C4-2B (cell line): ENCODE measurements around the gene PCDHGB2.
A peak's percentile ranks its signal among the peaks of the same experiment; 100 is the strongest.
"Not testable (repeated sequence)": the region's sequence is repeated elsewhere in the genome, so short reads cannot be mapped to it uniquely, and the experiment has no call there.

Source experiments
- H3K27ac ChIP-seq: fragments of 450-650 bp; 2 replicates; pipeline ENCODE4 v1.5.1; 2017
- ZFX ChIP-seq: fragments of 450-650 bp; IDR thresholded peaks from 2 replicates; pipeline ENCODE4 v1.6.1; 2017
- TF ChIP-seq, protein P1 (sequence below): fragments of 450-650 bp; conservative IDR thresholded peaks from 2 replicates; pipeline ENCODE4 v1.5.1; 2017; ENCODE audit warnings: mild to moderate bottlenecking

The PCDHGB2 gene

DNA sequence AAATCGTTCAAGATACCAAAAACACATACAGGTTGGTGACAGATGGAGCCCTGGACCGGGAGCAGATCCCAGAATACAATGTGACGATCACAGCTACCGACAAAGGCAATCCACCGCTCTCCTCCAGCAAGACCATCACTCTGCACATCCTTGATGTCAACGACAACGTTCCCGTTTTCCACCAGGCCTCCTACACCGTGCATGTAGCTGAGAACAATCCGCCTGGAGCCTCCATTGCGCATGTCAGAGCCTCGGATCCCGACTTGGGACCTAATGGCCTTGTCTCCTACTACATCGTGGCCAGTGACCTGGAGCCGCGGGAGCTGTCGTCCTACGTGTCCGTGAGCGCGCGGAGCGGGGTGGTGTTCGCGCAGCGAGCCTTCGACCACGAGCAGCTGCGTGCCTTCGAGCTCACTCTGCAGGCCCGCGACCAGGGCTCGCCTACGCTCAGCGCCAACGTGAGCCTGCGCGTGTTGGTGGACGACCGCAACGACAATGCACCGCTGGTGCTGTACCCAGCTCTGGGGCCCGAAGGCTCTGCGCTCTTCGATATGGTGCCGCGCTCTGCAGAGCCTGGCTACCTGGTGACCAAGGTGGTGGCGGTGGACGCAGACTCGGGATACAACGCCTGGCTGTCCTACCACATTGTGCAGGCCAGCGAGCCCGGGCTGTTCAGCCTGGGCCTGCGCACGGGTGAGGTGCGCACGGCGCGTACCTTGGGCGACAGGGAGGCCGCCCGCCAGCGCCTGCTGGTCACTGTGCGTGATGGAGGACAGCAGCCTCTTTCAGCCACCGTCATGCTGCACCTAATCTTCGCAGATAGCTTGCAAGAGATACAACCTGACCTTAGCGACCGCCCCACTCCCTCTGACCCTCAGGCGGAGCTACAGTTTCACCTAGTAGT is 12.0 kb downstream of the PCDHGB2 start:
- no peak overlapping the region for H3K27ac ChIP-seq
- TF ChIP-seq, protein P1, sequence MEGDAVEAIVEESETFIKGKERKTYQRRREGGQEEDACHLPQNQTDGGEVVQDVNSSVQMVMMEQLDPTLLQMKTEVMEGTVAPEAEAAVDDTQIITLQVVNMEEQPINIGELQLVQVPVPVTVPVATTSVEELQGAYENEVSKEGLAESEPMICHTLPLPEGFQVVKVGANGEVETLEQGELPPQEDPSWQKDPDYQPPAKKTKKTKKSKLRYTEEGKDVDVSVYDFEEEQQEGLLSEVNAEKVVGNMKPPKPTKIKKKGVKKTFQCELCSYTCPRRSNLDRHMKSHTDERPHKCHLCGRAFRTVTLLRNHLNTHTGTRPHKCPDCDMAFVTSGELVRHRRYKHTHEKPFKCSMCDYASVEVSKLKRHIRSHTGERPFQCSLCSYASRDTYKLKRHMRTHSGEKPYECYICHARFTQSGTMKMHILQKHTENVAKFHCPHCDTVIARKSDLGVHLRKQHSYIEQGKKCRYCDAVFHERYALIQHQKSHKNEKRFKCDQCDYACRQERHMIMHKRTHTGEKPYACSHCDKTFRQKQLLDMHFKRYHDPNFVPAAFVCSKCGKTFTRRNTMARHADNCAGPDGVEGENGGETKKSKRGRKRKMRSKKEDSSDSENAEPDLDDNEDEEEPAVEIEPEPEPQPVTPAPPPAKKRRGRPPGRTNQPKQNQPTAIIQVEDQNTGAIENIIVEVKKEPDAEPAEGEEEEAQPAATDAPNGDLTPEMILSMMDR: no peak
- TF ChIP-seq ZFX: no peak

DNA sequence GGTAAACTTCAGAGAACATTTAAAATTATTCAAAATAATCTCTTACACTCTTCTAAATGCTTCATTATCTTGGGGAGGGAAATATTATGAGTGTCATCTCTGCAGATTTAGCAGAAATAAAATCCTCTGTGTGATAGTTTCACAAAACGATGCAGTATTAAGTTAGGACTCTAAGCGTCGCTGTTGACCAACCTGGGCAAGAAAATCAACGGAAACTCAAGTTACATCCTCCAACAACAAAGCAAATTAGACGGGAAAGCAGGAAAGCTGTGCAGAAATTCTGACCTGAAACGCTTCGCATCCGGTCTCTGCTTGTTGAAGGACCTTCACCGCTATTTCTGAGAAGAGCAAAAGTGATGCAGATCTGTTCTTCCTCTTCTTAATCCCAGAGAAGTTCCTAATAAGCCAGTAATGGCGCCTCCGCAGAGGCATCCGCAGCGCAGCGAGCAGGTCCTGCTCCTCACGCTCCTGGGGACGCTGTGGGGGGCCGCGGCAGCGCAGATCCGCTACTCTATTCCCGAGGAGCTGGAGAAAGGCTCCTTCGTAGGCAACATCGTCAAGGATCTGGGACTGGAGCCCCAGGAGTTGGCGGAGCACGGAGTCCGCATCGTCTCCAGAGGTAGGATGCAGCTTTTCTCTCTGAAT is 14.0 kb downstream of the PCDHGB2 start, which contains the start of gene PCDHGA6:
PCDHGA6 (plus strand) TSS at position 219 of the 645 bp plus-strand sequence; CDS start at position 412, 193 bp downstream.
- no peak for TF ChIP-seq ZFX
- TF ChIP-seq, protein P1: peak; percentile 75

DNA sequence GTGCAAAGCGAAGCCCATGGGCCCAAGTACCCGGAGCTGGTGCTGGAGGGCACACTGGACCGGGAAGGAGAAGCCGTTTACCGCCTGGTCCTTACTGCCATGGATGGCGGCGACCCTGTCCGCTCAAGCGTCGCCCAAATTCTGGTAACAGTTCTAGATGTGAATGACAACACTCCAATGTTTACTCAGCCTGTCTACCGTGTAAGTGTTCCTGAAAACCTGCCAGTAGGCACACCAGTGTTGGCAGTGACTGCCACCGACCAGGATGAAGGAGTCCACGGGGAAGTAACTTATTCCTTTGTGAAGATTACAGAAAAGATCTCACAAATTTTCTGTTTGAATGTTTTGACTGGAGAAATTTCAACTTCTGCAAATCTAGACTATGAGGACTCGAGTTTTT is 14.8 kb downstream of the PCDHGB2 start:
- TF ChIP-seq, protein P1: no peak
- no peak for TF ChIP-seq ZFX

More for the DNA sequence above, 14.0 kb downstream of the PCDHGB2 start, which contains the start of gene PCDHGA6:
- H3K27ac ChIP-seq: no peak within 1 kb of the TSS

DNA sequence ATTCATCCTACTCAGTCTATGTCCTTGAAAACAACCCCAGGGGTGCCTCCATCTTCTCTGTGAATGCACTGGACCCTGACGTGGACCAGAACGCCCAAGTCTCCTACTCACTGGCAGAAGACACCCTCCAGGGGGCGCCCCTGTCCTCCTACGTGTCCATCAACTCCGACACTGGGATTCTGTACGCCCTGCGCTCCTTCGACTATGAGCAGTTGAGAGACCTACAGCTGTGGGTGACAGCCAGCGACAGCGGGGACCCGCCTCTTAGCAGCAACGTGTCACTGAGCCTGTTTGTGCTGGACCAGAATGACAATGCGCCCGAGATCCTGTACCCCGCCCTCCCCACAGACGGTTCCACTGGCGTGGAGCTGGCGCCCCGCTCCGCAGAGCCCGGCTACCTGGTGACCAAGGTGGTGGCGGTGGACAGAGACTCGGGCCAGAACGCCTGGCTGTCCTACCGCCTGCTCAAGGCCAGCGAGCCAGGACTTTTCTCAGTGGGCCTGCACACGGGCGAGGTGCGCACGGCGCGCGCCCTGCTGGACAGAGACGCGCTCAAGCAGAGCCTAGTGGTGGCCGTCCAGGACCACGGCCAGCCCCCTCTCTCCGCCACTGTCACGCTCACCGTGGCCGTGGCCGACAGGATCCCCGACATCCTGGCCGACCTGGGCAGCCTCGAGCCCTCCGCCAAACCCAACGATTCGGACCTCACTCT is 15.8 kb downstream of the PCDHGB2 start:
- TF ChIP-seq, protein P1: peak; percentile 41
- H3K27ac ChIP-seq: not testable (repeated sequence)

More for the DNA sequence above, 14.8 kb downstream of the PCDHGB2 start:
- no peak overlapping the region for H3K27ac ChIP-seq

DNA sequence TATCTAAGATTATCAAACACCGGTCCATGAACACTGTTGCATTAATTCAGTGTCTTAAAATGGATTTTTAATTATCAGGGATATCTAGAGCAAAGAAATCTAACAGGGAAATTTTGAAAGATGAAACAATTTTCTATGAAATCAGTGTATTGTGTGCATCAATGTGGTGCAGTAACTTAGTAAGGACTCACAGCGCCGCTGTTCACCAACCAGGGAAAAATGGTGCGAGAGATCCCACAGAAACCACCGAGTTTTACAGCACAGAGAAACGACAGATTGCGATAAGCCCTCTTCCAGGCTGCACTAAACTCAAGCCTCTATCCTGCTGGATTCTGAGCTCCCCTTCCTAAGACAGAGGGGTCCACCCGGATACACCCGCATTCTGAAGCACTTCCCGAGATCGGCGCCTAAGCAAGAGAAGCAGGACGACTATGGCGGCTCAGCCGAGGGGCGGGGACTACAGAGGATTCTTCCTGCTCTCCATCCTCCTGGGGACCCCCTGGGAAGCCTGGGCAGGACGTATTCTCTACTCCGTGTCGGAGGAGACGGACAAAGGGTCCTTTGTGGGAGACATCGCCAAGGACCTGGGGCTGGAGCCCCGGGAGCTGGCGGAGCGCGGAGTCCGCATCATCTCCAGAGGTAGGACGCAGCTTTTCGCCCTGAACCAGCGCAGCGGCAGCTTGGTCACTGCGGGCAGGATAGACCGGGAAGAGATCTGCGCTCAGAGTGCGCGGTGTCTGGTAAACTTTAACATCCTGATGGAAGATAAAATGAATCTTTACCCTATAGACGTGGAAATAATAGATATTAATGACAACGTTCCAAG is 22.9 kb downstream of the PCDHGB2 start, which contains the start of gene PCDHGA7:
PCDHGA7 (plus strand) TSS at position 274 of the 826 bp plus-strand sequence; CDS start at position 432, 158 bp downstream.
- no peak for TF ChIP-seq ZFX
- TF ChIP-seq, protein P1: peak; percentile 74
- no peak within 1 kb of the TSS for H3K27ac ChIP-seq

DNA sequence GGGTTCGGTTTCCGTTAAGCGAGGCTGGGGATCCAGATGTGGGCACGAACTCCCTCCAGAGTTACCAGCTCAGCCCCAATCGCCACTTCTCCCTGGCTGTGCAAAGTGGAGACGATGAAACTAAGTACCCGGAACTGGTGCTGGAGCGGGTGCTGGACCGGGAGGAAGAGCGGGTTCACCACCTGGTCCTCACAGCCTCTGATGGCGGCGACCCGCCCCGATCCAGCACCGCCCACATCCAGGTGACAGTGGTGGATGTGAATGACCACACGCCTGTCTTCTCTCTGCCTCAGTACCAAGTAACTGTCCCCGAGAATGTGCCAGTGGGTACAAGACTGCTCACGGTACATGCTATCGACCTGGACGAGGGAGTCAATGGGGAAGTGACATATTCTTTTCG is 23.6 kb downstream of the PCDHGB2 start:
- no peak overlapping the region for H3K27ac ChIP-seq
- no peak for TF ChIP-seq ZFX
- TF ChIP-seq, protein P1: no peak
